Measurements from ENCODE around the gene JAM3. TPM values are rescaled to one million over a fixed set of nuclear protein-coding genes. Genes with fewer than 3 reads are reported as not detected.

JAM3 gene
- total RNA-seq, 1 experiment from 2014 or later: 32.9 TPM

DNA sequence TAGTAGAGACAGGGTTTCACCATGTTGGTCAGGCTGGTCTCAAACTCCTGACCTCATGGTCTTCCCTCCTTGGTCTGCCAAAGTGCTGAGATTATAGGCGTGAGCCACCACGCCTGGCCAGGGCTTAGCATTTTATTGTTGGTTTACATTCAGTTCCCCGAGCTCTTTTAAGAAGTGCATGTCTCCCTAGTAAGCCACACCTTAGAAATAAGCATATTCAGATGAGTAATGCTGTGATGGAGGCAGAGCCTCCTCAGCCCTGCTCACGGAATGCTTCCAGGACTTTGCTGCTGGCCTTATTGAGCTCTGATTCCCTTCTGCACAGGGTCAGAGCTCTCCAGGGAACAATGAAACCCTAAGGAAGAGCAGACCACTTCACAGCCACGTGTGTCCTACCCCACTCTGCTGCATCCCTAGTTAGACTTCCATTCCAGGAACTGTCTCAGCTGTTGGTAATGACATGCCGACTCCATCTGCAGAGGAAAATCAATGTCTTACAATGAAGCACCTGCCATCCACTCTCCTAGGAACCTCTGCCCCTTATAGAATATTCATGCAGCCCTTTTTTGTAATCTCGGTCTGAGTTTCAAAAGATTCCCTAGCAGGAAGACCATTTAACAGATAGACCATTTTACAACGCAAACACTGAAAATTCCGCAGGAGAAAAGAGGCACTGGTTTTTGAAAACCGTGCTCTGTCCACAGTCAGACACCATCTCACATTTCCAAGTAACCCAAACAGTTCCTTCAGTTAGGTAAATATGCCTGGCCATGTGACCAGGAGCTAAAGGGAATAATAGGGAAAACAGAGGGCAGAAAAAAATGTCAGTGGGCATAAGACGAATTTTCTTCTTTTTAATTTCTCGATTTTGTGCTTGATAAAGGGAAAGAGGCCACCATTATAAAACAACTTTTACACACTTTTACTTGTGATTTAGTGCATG is 1.7 kb upstream of the JAM3 start (continued):
- TF ChIP-seq, protein P1, sequence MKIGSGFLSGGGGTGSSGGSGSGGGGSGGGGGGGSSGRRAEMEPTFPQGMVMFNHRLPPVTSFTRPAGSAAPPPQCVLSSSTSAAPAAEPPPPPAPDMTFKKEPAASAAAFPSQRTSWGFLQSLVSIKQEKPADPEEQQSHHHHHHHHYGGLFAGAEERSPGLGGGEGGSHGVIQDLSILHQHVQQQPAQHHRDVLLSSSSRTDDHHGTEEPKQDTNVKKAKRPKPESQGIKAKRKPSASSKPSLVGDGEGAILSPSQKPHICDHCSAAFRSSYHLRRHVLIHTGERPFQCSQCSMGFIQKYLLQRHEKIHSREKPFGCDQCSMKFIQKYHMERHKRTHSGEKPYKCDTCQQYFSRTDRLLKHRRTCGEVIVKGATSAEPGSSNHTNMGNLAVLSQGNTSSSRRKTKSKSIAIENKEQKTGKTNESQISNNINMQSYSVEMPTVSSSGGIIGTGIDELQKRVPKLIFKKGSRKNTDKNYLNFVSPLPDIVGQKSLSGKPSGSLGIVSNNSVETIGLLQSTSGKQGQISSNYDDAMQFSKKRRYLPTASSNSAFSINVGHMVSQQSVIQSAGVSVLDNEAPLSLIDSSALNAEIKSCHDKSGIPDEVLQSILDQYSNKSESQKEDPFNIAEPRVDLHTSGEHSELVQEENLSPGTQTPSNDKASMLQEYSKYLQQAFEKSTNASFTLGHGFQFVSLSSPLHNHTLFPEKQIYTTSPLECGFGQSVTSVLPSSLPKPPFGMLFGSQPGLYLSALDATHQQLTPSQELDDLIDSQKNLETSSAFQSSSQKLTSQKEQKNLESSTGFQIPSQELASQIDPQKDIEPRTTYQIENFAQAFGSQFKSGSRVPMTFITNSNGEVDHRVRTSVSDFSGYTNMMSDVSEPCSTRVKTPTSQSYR (CRISPR knock-in tag; IDR thresholded peaks at IDR 0.05): no peak
- TF ChIP-seq, protein P2, sequence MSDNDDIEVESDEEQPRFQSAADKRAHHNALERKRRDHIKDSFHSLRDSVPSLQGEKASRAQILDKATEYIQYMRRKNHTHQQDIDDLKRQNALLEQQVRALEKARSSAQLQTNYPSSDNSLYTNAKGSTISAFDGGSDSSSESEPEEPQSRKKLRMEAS (CRISPR knock-in tag; IDR thresholded peaks at IDR 0.05): no peak
- TF ChIP-seq, protein P3, sequence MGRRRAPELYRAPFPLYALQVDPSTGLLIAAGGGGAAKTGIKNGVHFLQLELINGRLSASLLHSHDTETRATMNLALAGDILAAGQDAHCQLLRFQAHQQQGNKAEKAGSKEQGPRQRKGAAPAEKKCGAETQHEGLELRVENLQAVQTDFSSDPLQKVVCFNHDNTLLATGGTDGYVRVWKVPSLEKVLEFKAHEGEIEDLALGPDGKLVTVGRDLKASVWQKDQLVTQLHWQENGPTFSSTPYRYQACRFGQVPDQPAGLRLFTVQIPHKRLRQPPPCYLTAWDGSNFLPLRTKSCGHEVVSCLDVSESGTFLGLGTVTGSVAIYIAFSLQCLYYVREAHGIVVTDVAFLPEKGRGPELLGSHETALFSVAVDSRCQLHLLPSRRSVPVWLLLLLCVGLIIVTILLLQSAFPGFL (CRISPR knock-in tag; IDR thresholded peaks at IDR 0.05; ENCODE audit: borderline replicate concordance): no peak
- TF ChIP-seq, protein P4, sequence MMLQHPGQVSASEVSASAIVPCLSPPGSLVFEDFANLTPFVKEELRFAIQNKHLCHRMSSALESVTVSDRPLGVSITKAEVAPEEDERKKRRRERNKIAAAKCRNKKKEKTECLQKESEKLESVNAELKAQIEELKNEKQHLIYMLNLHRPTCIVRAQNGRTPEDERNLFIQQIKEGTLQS (CRISPR knock-in tag; conservative IDR thresholded peaks at IDR 0.05): no peak
- no peak for TF ChIP-seq ESRRA (CRISPR knock-in tag; IDR thresholded peaks at IDR 0.05; ENCODE audit: borderline replicate concordance)

DNA sequence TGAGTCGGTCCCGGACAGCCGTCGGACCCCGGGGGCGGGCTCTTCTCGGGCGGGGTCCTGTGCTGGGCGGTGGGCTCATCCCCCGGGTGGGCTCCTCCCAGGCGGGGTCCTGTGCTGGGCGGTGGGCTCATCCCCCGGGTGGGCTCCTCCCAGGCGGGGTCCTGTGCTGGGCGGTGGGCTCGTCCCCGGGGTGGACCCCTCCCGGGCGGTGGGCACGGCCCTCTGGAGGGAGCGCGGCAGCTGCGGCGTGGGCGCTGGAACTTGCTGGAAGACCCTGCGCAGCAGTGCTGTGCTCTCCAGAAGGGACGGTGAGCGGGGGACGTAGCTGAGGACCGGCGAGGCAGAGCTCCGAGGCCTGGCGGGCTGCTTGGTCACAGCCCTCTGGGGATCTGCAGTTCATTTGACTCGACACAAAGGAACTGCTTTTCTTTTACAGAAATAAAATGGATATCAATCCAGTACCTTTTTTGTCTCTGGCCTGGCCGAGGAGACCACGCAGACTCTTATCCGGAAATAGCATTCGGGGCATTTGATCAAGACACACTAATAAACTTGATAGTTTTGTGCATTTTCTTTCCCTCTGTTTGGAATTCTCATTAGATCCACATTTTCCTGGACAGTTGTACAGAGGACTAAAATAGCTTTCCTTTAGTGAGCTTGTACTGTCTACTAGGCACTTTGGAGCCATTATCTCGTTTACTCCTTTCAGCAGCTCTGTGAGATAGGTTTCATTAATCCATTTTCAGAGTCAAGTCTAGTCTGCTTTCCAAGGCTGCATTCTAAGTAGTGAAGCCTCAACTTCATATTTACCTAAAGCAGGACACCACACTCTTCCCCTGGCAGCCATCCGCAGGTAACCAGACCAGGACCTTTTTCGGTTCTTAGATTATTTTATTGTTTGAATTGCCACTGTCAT is 812 bp downstream of the JAM3 start:
- TF ChIP-seq, protein P5, sequence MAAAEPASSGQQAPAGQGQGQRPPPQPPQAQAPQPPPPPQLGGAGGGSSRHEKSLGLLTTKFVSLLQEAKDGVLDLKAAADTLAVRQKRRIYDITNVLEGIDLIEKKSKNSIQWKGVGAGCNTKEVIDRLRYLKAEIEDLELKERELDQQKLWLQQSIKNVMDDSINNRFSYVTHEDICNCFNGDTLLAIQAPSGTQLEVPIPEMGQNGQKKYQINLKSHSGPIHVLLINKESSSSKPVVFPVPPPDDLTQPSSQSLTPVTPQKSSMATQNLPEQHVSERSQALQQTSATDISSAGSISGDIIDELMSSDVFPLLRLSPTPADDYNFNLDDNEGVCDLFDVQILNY (CRISPR knock-in tag; IDR thresholded peaks at IDR 0.05): peak; percentile 34; the same call in 1 of the 2 replicates
- TF ChIP-seq, protein P6, sequence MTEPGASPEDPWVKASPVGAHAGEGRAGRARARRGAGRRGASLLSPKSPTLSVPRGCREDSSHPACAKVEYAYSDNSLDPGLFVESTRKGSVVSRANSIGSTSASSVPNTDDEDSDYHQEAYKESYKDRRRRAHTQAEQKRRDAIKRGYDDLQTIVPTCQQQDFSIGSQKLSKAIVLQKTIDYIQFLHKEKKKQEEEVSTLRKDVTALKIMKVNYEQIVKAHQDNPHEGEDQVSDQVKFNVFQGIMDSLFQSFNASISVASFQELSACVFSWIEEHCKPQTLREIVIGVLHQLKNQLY (CRISPR knock-in tag; IDR thresholded peaks at IDR 0.05): no peak
- H3K4me1 Mint-ChIP-seq: peaks cover 51% of the 10 kb centered on the region
- ChIA-PET POLR2A (interaction anchor here (1.2 kb wide), 1 partner anchor 9 kb away, joined by 4 read pairs; no protein-coding TSS in a partner anchor), CTCF (interaction anchor here (1.1 to 3.8 kb wide), 6 partner anchors 8 to 248 kb away, joined by 4 to 20 read pairs (median 10); no protein-coding TSS in a partner anchor)
- H3K36me3 Mint-ChIP-seq: no peaks in the 10 kb centered on the region
- ATAC-seq (peak; percentile 66), DNase-seq (ENCODE audit: low spot score) (peak; percentile 52)
- H3K9me3 Mint-ChIP-seq: no peaks in the 10 kb centered on the region
- H3K4me3 Mint-ChIP-seq: peak overlapping the region; percentile 66
- no peak overlapping the region for H3K27ac Mint-ChIP-seq
- H3K27me3 Mint-ChIP-seq (ENCODE audit: low read depth): peaks cover 30% of the 10 kb centered on the region

DNA sequence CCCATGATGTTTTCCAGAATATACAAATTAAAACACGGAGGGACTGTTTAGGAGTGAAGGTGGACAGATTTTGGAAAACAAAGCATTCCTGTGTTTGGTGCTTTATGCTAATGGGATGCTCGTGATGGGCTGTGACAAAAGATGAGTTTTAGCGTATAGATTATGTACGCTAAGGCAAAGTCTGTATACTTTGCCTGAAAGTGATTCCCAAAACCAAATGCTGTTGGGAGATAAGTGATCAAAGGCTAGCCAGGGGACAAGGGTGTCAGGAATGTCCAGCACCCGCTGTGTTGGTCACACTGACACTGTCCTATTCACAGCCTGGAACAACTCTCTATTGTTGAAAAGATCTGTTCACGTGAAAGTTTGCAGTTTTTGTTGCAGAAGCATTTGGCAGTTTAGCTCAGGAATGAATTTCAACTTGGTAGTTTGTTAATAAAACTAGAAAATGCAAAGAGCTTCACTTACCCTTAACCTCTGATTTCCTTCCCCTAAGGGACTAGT is 1.5 kb downstream of the JAM3 start:
- DNase-seq (ENCODE audit: low spot score): no peak
- ATAC-seq: no peak
- Mint-ChIP-seq H3K4me1 (peaks cover 51% of the 10 kb centered on the region), H3K9me3 (no peaks in the 10 kb centered on the region), H3K27ac (no peak overlapping the region), H3K27me3 (ENCODE audit: low read depth) (peaks cover 30% of the 10 kb centered on the region), H3K4me3 (peak overlapping the region; percentile 66), H3K36me3 (no peaks in the 10 kb centered on the region)
- POLR2A ChIA-PET: no interaction called here
- CTCF ChIA-PET: interaction anchor here (1.6 to 3.8 kb wide), 4 partner anchors 9 to 40 kb away, joined by 4 to 20 read pairs (median 10); no protein-coding TSS in a partner anchor
- TF ChIP-seq FOXJ3 (CRISPR knock-in tag; IDR thresholded peaks at IDR 0.05; ENCODE audit: borderline replicate concordance) (no peak), ZNF396 (CRISPR knock-in tag; IDR thresholded peaks at IDR 0.05; ENCODE audit: borderline replicate concordance) (no peak)
- TF ChIP-seq, protein P7, sequence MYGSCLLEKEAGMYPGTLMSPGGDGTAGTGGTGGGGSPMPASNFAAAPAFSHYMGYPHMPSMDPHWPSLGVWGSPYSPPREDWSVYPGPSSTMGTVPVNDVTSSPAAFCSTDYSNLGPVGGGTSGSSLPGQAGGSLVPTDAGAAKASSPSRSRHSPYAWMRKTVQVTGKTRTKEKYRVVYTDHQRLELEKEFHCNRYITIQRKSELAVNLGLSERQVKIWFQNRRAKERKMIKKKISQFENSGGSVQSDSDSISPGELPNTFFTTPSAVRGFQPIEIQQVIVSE (CRISPR knock-in tag; IDR thresholded peaks at IDR 0.05; ENCODE audit: borderline replicate concordance): no peak
- TF ChIP-seq, protein P8, sequence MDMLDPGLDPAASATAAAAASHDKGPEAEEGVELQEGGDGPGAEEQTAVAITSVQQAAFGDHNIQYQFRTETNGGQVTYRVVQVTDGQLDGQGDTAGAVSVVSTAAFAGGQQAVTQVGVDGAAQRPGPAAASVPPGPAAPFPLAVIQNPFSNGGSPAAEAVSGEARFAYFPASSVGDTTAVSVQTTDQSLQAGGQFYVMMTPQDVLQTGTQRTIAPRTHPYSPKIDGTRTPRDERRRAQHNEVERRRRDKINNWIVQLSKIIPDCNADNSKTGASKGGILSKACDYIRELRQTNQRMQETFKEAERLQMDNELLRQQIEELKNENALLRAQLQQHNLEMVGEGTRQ (CRISPR knock-in tag; IDR thresholded peaks at IDR 0.05): no peak

All from WTC11 (cell line).